NT2/D1 (cell line): Measurements from ENCODE around the gene ADGRD2.

Experiments used
- SUZ12 ChIP-seq: IDR thresholded peaks from 2 replicates; pipeline ENCODE4 v1.6.1; 2011; ENCODE audit not compliant: insufficient read length, insufficient read depth; ENCODE audit errors: extremely low read depth
- YY1 ChIP-seq: IDR thresholded peaks from 2 replicates; pipeline ENCODE4 v1.6.1; 2011; ENCODE audit not compliant: insufficient read length, insufficient read depth
- ZNF274 ChIP-seq: IDR thresholded peaks from 2 replicates; pipeline ENCODE4 v1.6.1; 2011; ENCODE audit warnings: mild to moderate bottlenecking, low read depth, low read length

DNA sequence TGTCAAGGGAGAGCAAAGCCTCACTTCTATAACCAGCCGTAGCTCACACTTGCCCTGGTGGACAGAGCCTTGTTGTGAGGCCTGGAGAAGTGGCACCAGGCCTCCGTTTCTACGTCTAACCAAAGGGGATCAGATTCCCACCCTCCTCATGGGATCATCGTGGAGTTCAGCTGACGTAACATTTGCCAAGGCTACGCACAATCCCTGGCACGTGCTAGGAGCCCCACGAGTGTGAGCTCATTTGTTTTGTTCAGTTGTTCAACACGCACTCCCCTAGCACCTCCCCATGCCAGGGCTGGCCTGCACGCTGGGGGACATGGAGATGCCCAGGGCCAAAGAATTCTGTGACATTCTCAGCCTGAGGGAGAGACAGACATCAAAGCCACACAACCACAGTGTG is 23.1 kb downstream of the ADGRD2 start:
- TF ChIP-seq YY1 (no peak), SUZ12 (no peak), ZNF274 (no peak)
